ENCODE data around the gene NAALADL2. TPM values are rescaled to one million over a fixed set of nuclear protein-coding genes. Genes with fewer than 3 reads are reported as not detected.

NAALADL2 gene
- total RNA-seq, 4 donors from 2014 or later = 3.8 to 20.3 (median 8.6) TPM

GRCh38 chr3:175039875-175040274 is 180.7 kb downstream of the NAALADL2 start:
- DNase-seq (ENCODE audit: extremely low spot score) = no peak
- Histone ChIP-seq H3K36me3 (no peaks in the 10 kb centered on the region), H3K9me3 (no peaks in the 10 kb centered on the region), H3K27ac (replicated peaks in 1 of 4) (no peak overlapping the region), H3K4me3 (no peak overlapping the region), H3K27me3 (no peaks in the 10 kb centered on the region), H3K4me1 (peaks cover 0 to 9% (median 7%) of the 10 kb centered on the region in 4 donors)
- TF ChIP-seq EP300 (IDR thresholded peaks at IDR 0.05) (no peak), POLR2AphosphoS5 (IDR thresholded peaks at IDR 0.05) (no peak), POLR2A (IDR thresholded peaks at IDR 0.05; ENCODE audit: low read depth) (no peak), CTCF (IDR thresholded peaks at IDR 0.05) (no peak)
- 92% methylated on average over 4 of the region's 4 CpGs for WGBS
- intact Hi-C loops (cut with DNase I) = no loop called here

GRCh38 chr3:175041369-175041768 is 182.2 kb downstream of the NAALADL2 start:
- TF ChIP-seq CTCF (IDR thresholded peaks at IDR 0.05) (no peak), POLR2AphosphoS5 (IDR thresholded peaks at IDR 0.05) (no peak), EP300 (IDR thresholded peaks at IDR 0.05) (no peak), POLR2A (IDR thresholded peaks at IDR 0.05; ENCODE audit: low read depth) (no peak)
- WGBS = 32% methylated on average over 2 of the region's 2 CpGs
- Histone ChIP-seq H3K36me3 (no peaks in the 10 kb centered on the region), H3K9me3 (no peaks in the 10 kb centered on the region), H3K27ac (replicated peaks in 1 of 4) (no peak overlapping the region), H3K4me1 (peaks cover 0 to 9% (median 7%) of the 10 kb centered on the region in 4 donors), H3K4me3 (no peak overlapping the region), H3K27me3 (no peaks in the 10 kb centered on the region)
- DNase-seq (ENCODE audit: extremely low spot score) = no peak
- intact Hi-C loops (cut with DNase I) = no loop called here

DNA sequence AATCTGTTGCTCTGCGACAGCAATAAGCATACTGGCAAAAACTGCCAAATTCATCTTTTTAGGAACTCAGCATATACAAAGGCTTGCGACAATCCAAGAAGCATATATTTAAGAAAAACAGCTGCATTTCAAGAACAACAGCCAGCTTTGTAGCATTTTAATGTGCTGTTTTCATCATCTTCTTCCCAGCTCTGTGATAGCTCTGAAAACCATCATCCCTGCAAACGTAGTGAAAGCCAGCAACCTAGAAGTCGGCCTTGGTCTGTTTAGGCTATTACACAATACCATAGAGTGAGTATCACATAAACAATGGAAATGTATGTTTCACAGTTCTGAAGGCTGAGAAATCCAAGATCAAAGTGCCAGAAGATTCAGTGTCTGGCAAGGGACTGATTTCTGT is 187.5 kb downstream of the NAALADL2 start:
- no peaks in the 10 kb centered on the region for H3K36me3 ChIP-seq
- peaks cover 0 to 9% (median 2%) of the 10 kb centered on the region in 4 donors for H3K9me3 ChIP-seq
- WGBS = 81% methylated on average over 4 of the region's 4 CpGs
- no peak overlapping the region for H3K4me3 ChIP-seq
- no peaks in the 10 kb centered on the region for H3K27me3 ChIP-seq
- H3K27ac ChIP-seq (replicated peaks in 1 of 4) = no peak overlapping the region
- TF ChIP-seq POLR2A (IDR thresholded peaks at IDR 0.05; ENCODE audit: low read depth) = no peak
- DNase-seq (ENCODE audit: extremely low spot score) = no peak
- intact Hi-C loops (cut with DNase I) = no loop called here
- no peaks in the 10 kb centered on the region for H3K4me1 ChIP-seq

- intact Hi-C loops (cut with DNase I) = no loop called here
- DNase-seq (ENCODE audit: extremely low spot score) = no peak
- no peak for TF ChIP-seq EP300 (IDR thresholded peaks at IDR 0.05)
- Histone ChIP-seq H3K36me3 (no peaks in the 10 kb centered on the region), H3K4me1 (no peaks in the 10 kb centered on the region), H3K27ac (replicated peaks in 1 of 4) (no peak overlapping the region), H3K4me3 (no peak overlapping the region), H3K27me3 (no peaks in the 10 kb centered on the region), H3K9me3 (peaks cover 0 to 9% (median 2%) of the 10 kb centered on the region in 4 donors)
- 100% methylated on average over 1 of the region's 1 CpG for WGBS
Measured at GRCh38 chr3:175047786-175048185, 188.7 kb downstream of the NAALADL2 start.

DNA sequence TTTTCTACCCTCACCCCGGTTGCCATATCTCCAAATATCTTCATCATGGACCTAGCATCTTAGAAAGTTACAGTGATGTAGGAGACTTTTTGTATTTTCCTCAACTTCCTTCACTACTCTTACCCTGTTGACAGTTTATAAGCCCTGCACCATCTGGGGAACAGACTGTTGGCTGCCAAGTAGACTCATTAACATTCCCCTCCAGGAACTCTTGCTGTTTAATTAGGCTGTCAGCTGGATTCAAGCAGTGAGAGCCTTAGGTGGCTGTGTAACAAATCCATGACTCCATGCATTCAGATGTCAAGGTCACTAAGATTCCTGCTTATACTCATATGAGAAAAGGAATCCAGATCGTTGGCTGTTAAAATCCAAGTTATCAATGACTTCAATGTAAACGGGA is 198.3 kb downstream of the NAALADL2 start:
- Histone ChIP-seq H3K4me1 (no peaks in the 10 kb centered on the region), H3K36me3 (no peaks in the 10 kb centered on the region)
- WGBS = 75% methylated on average over 3 of the region's 3 CpGs

More for the DNA sequence above, 198.3 kb downstream of the NAALADL2 start:
- Histone ChIP-seq H3K27me3 (no peaks in the 10 kb centered on the region), H3K27ac (replicated peaks in 1 of 4) (no peak overlapping the region), H3K9me3 (peaks cover 0 to 6% (median 0%) of the 10 kb centered on the region in 4 donors), H3K4me3 (no peak overlapping the region)
- no peak for DNase-seq (ENCODE audit: extremely low spot score)
- no peak for TF ChIP-seq POLR2A (IDR thresholded peaks at IDR 0.05; ENCODE audit: low read depth)
- TF ChIP-seq EP300 (IDR thresholded peaks at IDR 0.05) = no peak
- no peak for TF ChIP-seq CTCF (IDR thresholded peaks at IDR 0.05)
- no peak for TF ChIP-seq POLR2AphosphoS5 (IDR thresholded peaks at IDR 0.05)
- intact Hi-C loops (cut with DNase I) = no loop called here
